ENCODE data around the gene UNC45B. TPM values are rescaled to one million over a fixed set of nuclear protein-coding genes. Genes with fewer than 3 reads are reported as not detected.
A peak's percentile ranks its signal among the peaks of the same experiment; 100 is the strongest.
"Not testable (repeated sequence)": the region's sequence is repeated elsewhere in the genome, so short reads cannot be mapped to it uniquely, and the experiment has no call there.

Gene UNC45B, protein sequence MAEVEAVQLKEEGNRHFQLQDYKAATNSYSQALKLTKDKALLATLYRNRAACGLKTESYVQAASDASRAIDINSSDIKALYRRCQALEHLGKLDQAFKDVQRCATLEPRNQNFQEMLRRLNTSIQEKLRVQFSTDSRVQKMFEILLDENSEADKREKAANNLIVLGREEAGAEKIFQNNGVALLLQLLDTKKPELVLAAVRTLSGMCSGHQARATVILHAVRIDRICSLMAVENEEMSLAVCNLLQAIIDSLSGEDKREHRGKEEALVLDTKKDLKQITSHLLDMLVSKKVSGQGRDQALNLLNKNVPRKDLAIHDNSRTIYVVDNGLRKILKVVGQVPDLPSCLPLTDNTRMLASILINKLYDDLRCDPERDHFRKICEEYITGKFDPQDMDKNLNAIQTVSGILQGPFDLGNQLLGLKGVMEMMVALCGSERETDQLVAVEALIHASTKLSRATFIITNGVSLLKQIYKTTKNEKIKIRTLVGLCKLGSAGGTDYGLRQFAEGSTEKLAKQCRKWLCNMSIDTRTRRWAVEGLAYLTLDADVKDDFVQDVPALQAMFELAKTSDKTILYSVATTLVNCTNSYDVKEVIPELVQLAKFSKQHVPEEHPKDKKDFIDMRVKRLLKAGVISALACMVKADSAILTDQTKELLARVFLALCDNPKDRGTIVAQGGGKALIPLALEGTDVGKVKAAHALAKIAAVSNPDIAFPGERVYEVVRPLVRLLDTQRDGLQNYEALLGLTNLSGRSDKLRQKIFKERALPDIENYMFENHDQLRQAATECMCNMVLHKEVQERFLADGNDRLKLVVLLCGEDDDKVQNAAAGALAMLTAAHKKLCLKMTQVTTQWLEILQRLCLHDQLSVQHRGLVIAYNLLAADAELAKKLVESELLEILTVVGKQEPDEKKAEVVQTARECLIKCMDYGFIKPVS
- polyA plus RNA-seq: 1 to 10 TPM in 1 of 3 donors, under 1 TPM in 1, not detected in 1; 0.41 to 1.0 TPM

DNA sequence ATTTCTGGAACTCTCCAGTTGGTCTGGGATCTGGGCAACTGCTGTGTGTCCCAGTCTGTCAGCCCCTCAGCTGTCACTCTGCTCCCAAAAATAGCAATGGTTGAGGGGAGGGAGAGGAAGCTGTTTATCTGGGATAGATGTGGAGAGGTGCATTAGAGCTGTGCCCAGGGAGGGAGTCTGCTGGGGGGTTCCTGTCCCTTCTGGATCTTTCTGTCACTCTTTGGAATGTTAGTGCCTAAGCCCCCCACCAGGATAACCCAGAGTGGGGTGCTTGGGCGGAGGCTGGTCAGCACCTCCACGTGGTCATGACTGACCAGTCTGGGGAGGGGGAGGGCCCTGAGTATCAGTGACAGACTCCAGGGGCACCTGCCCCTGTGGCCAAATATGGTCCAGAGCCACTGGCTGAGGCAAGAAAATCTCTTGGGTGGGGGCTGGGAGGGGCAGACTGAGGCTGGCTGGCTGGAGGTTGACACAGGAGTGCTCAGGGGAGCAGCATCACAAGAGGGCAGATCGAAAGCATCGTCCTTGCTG, at the start of gene UNC45B:
UNC45B (plus strand) TSS at position 443 of the 531 bp plus-strand sequence. CDS start 447 bp downstream, outside the sequence.
- Mint-ChIP-seq H3K27ac (no peak within 1 kb of the TSS), H3K4me3 (no peak within 1 kb of the TSS), H3K4me1 (peaks cover 3 to 8% of the 10 kb centered on the region in 2 donors), H3K27me3 (ENCODE audit: low read depth in 3 of 3) (peaks cover 3 to 5% (median 4%) of the 10 kb centered on the region in 3 donors), H3K36me3 (no peaks in the 10 kb centered on the region), H3K9me3 (no peaks in the 10 kb centered on the region)
- DNase-seq: no peak

DNA sequence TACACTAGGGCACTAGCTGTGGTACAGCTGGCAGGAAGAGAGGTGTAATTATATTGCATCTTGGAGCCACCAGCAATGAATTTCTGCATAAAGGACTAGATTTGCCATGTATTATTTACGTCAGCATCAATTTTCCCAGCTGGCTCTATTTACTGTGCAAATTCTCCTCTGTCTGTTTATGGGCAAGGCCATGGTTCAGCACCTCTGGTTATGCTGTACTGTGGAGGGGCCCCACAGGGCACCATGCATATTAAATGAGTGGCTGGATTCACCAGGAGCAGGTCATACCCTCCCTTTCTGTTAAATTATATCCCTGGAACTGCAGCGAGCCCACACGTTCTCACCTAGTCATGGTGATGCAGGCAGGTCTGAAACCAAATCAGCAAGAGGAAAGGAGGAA, 47.7 kb upstream of the UNC45B start:
- Mint-ChIP-seq H3K4me1 (no peaks in the 10 kb centered on the region), H3K4me3 (no peak overlapping the region), H3K9me3 (no peaks in the 10 kb centered on the region), H3K36me3 (peaks cover 6 to 31% (median 8%) of the 10 kb centered on the region in 3 donors), H3K27me3 (ENCODE audit: low read depth in 3 of 3) (peaks cover 0 to 4% (median 0%) of the 10 kb centered on the region in 3 donors), H3K27ac (no peak overlapping the region)
- DNase-seq: no peak

GRCh38 chr17:35101036-35101435, 46.6 kb upstream of the UNC45B start:
- Mint-ChIP-seq H3K36me3 (peaks cover 8 to 42% (median 13%) of the 10 kb centered on the region in 3 donors), H3K4me3 (no peak overlapping the region), H3K27me3 (ENCODE audit: low read depth in 3 of 3) (peaks cover 0 to 4% (median 0%) of the 10 kb centered on the region in 3 donors), H3K4me1 (peaks cover 0 to under 1% of the 10 kb centered on the region in 2 donors), H3K27ac (no peak overlapping the region), H3K9me3 (no peaks in the 10 kb centered on the region)
- DNase-seq: no peak

DNA sequence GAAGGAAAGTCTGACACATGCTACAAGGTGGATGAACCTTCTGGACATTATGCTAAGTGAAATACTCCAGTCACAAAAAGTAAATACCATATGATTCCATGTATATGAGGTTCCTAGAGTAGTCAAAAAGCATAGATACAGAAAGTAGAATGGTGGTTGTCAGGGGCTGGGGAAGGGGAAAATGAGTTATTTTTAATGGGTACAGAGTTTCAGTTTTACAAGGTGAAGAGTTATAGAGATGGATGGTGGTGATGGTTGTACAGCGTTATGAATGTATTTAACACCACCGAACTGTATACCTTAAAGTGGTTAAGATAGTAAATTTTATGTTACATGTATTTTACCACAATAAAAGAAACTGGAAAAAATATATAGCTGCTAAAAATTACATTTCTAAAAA, 45.9 kb upstream of the UNC45B start:
- peaks cover 12 to 45% (median 18%) of the 10 kb centered on the region in 3 donors for H3K36me3 Mint-ChIP-seq

DNA sequence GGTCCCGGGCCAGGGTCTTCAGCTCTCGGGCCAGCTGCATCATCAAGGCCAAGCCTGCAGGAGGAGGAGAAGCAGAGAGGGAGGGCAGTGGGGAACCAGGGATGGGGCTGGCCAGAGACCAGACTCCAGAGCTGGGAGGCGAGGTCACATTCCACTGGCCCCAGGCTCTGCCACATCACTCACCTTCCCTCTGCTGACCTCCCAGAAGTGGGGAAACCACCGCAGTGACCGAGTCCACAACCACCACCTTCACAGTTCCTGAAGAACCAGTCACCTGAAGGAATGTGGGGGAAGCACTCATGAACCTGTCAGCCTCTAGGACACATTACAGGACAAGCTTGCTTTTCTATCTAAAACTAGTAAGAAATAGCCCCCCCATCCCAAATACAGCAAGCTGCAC, 44.3 kb upstream of the UNC45B start:
- Mint-ChIP-seq H3K27ac (no peak overlapping the region), H3K4me3 (no peak overlapping the region), H3K36me3 (peaks cover 12 to 45% (median 18%) of the 10 kb centered on the region in 3 donors), H3K27me3 (ENCODE audit: low read depth in 3 of 3) (no peaks in the 10 kb centered on the region), H3K9me3 (no peaks in the 10 kb centered on the region), H3K4me1 (peaks cover 7 to 18% of the 10 kb centered on the region in 2 donors)
- DNase-seq: no peak

More for the DNA sequence above, 45.9 kb upstream of the UNC45B start:
- no peak for DNase-seq
- H3K9me3 Mint-ChIP-seq: no peaks in the 10 kb centered on the region
- H3K4me3 Mint-ChIP-seq: no peak overlapping the region
- peaks cover 0 to 2% (median 0%) of the 10 kb centered on the region in 3 donors for H3K27me3 Mint-ChIP-seq (ENCODE audit: low read depth in 3 of 3)
- peaks cover 0 to 7% of the 10 kb centered on the region in 2 donors for H3K4me1 Mint-ChIP-seq
- no peak overlapping the region for H3K27ac Mint-ChIP-seq

- H3K4me1 Mint-ChIP-seq: peaks cover 7 to 25% of the 10 kb centered on the region in 2 donors
- peaks cover 8 to 40% (median 18%) of the 10 kb centered on the region in 3 donors for H3K36me3 Mint-ChIP-seq
- no peak overlapping the region for H3K4me3 Mint-ChIP-seq
- no peaks in the 10 kb centered on the region for H3K27me3 Mint-ChIP-seq (ENCODE audit: low read depth in 3 of 3)
- peak overlapping the region in 1 of 6 donors; percentile 46 for H3K27ac Mint-ChIP-seq
- no peaks in the 10 kb centered on the region for H3K9me3 Mint-ChIP-seq
- DNase-seq: no peak
Measured at GRCh38 chr17:35104844-35105450, 42.7 kb upstream of the UNC45B start.

DNA sequence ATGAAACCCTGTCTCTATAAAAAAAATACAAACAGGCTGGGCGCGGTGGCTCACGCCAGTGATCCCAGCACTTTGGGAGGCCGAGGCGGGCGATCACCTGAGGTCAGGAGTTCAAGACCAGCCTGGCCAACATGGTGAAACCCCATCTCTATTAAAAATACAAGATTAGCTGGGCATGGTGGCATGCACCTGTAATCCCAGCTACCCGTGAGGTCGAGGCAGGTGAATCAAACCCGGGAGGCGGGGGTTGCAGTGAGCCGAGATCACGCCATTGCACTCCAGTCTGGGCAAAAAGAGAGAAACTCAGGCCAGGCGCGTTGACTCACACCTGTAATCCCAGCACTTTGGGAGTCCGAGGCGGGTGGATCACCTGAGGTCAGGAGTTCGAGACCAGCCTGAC, 36.8 kb upstream of the UNC45B start:
- not testable (repeated sequence) for H3K27me3 Mint-ChIP-seq (ENCODE audit: low read depth in 3 of 3); H3K9me3 Mint-ChIP-seq; H3K27ac Mint-ChIP-seq; H3K36me3 Mint-ChIP-seq; H3K4me3 Mint-ChIP-seq; DNase-seq
- peaks cover 13 to 38% of the 10 kb centered on the region in 2 donors for H3K4me1 Mint-ChIP-seq

- peak overlapping the region in 2 of 5 donors; percentile 22 to 31 for H3K4me3 Mint-ChIP-seq
Measured at GRCh38 chr17:35116845-35117244, 30.8 kb upstream of the UNC45B start.

DNA sequence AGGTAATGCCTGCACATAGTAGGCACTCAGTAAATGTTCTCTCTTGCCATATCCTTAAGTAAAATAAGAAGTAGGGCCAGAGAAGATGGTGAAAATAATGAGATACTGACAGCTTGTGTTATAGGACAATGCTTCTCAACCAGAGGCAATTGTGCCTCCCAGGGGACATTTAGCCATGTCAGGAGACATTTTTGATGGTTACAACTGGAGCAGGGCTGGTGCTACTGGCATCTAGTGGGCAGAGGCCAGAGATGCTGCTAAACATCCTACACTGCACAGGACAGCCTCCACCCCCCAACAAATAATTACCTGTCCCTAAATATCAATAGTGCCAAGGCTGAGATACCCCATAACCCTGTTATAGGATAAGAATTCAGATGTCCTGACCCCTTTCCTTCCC, 29.6 kb upstream of the UNC45B start:
- DNase-seq: no peak
- Mint-ChIP-seq H3K9me3 (no peaks in the 10 kb centered on the region), H3K27ac (peak overlapping the region in 5 of 6 donors; percentile 73 to 89 (median 77)), H3K4me1 (peaks cover 42 to 46% of the 10 kb centered on the region in 2 donors), H3K27me3 (ENCODE audit: low read depth in 3 of 3) (peaks cover 0 to 8% (median 3%) of the 10 kb centered on the region in 3 donors), H3K36me3 (no peaks in the 10 kb centered on the region), H3K4me3 (peak overlapping the region; percentile 86 to 95 (median 93))

More at GRCh38 chr17:35116845-35117244, 30.8 kb upstream of the UNC45B start:
- DNase-seq: no peak
- no peaks in the 10 kb centered on the region for H3K36me3 Mint-ChIP-seq
- no peaks in the 10 kb centered on the region for H3K9me3 Mint-ChIP-seq
- peaks cover 42 to 51% of the 10 kb centered on the region in 2 donors for H3K4me1 Mint-ChIP-seq
- H3K27ac Mint-ChIP-seq: peak overlapping the region in 1 of 6 donors; percentile 79
- peaks cover 0 to 5% (median 3%) of the 10 kb centered on the region in 3 donors for H3K27me3 Mint-ChIP-seq (ENCODE audit: low read depth in 3 of 3)

- DNase-seq: peak; percentile 81 to 85 (median 84)
- Mint-ChIP-seq H3K4me3 (peak within 1 kb of the TSS; percentile 88 to 95 (median 94)), H3K27ac (peak within 1 kb of the TSS; percentile 79 to 97 (median 89)), H3K9me3 (no peaks in the 10 kb centered on the region), H3K4me1 (peaks cover 42 to 46% of the 10 kb centered on the region in 2 donors), H3K27me3 (ENCODE audit: low read depth in 3 of 3) (peaks cover 0 to 8% (median 3%) of the 10 kb centered on the region in 3 donors), H3K36me3 (no peaks in the 10 kb centered on the region)
Measured at GRCh38 chr17:35119370-35120165, 28.0 kb upstream of the UNC45B start, which contains the start of gene RAD51D. TSS of gene RAD51D (minus strand) at chr17:35119860. CDS start at chr17:35119613, 247 bp downstream.

- no peaks in the 10 kb centered on the region for H3K9me3 Mint-ChIP-seq
- H3K4me3 Mint-ChIP-seq: peak within 1 kb of the TSS in 4 of 5 donors; percentile 18 to 46 (median 42)
- H3K36me3 Mint-ChIP-seq: no peaks in the 10 kb centered on the region
- H3K4me1 Mint-ChIP-seq: peaks cover 32 to 33% of the 10 kb centered on the region in 2 donors
- peaks cover 0 to 6% (median 3%) of the 10 kb centered on the region in 3 donors for H3K27me3 Mint-ChIP-seq (ENCODE audit: low read depth in 3 of 3)
- H3K27ac Mint-ChIP-seq: no peak within 1 kb of the TSS
- no peak for DNase-seq
Measured at GRCh38 chr17:35121315-35121714, 26.3 kb upstream of the UNC45B start, which contains the start of gene FNDC8. TSS of gene FNDC8 (plus strand) at chr17:35121615. CDS start at chr17:35121694, 79 bp downstream.

- no peaks in the 10 kb centered on the region for H3K27me3 Mint-ChIP-seq (ENCODE audit: low read depth in 3 of 3)
- DNase-seq: no peak
- no peak overlapping the region for H3K4me3 Mint-ChIP-seq
- no peaks in the 10 kb centered on the region for H3K4me1 Mint-ChIP-seq
- peaks cover 0 to 4% (median 0%) of the 10 kb centered on the region in 3 donors for H3K36me3 Mint-ChIP-seq
- no peak overlapping the region for H3K27ac Mint-ChIP-seq
- no peaks in the 10 kb centered on the region for H3K9me3 Mint-ChIP-seq
Measured at GRCh38 chr17:35127751-35128514, 19.7 kb upstream of the UNC45B start.
